OCI-LY3 (cell line): ENCODE measurements around the gene RMI2.

Source experiments
- EZH2phosphoT487 ChIP-seq: fragments of 200-600 bp; shearing (Covaris generic); IDR thresholded peaks from 2 replicates; pipeline ENCODE4 v1.6.1; 2018; ENCODE audit warnings: antibody characterized with exemption, mixed run types, low read depth
- TF ChIP-seq, protein P1 (sequence below): fragments of 200-600, 300-600 bp; sonication (generic); IDR thresholded peaks from 2 replicates; pipeline ENCODE4 v1.5.1; 2014; ENCODE audit warnings: antibody characterized with exemption, low read length, low read depth

GRCh38 chr16:11379420-11379819 is 34.2 kb downstream of the RMI2 start:
- TF ChIP-seq EZH2phosphoT487 = no peak
- TF ChIP-seq, protein P1, sequence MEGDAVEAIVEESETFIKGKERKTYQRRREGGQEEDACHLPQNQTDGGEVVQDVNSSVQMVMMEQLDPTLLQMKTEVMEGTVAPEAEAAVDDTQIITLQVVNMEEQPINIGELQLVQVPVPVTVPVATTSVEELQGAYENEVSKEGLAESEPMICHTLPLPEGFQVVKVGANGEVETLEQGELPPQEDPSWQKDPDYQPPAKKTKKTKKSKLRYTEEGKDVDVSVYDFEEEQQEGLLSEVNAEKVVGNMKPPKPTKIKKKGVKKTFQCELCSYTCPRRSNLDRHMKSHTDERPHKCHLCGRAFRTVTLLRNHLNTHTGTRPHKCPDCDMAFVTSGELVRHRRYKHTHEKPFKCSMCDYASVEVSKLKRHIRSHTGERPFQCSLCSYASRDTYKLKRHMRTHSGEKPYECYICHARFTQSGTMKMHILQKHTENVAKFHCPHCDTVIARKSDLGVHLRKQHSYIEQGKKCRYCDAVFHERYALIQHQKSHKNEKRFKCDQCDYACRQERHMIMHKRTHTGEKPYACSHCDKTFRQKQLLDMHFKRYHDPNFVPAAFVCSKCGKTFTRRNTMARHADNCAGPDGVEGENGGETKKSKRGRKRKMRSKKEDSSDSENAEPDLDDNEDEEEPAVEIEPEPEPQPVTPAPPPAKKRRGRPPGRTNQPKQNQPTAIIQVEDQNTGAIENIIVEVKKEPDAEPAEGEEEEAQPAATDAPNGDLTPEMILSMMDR = no peak
